HTERT RPE-1 (cell line): ENCODE results near the gene POLR2M.

Source experiments
- in situ Hi-C: fragments of 300-500 bp; cut with MboI; formaldehyde crosslinking; loops from 4 replicates; pipeline ENCODE4 v1.14.3; 2020; ENCODE audit warnings: low sequenced_read_pairs

The POLR2M gene

GRCh38 chr15:57736591-57736990 lies 30.1 kb downstream of the POLR2M start:
- in situ Hi-C loops = no loop called here

- in situ Hi-C loops = no loop called here
Measured at GRCh38 chr15:57738734-57739237, 32.3 kb downstream of the POLR2M start.

- in situ Hi-C loops = no loop called here
Measured at GRCh38 chr15:57740048-57740447, 33.5 kb downstream of the POLR2M start.

DNA sequence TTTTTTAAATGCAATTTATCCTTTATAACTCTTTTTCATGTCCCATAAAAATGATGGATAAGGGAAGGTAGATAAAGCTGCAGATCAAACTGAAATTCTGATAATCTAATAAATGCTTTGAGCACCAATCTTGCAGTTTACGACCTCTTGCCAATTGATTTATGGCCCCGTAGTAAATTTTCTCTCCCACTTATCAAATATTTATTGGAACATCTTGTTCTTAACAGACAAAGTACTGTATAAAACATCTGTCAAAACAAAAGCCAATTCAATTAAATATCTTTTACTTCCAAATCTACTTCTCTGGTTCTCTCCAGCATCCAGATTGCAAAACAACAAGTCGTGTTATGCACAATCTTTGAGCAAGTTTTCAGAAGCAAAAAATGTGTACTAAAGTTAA lies 34.6 kb downstream of the POLR2M start:
- in situ Hi-C loops = no loop called here

DNA sequence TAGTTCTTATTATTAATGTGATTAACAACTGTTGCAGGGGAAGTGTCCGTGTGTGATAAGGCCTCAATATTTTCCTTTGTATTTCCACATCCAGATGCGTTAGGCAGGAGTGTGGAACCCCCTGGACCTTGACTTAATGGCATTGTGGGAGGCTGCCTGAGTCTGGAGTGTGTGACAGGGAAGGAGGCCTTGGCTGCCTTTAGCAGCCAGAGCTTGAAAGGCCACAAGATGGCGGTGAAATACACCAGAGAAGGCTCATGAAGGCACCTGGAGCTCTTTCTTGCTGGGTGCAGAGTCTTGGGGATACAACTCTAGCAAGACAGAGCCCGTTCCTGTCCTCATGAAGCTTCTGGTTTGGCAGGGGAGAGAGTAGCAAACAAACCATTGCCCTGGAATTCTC lies 36.9 kb downstream of the POLR2M start:
- in situ Hi-C loops = no loop called here

- in situ Hi-C loops = no loop called here
Measured at GRCh38 chr15:57746786-57747185, 40.3 kb downstream of the POLR2M start.

GRCh38 chr15:57747206-57747896 lies 40.8 kb downstream of the POLR2M start:
- in situ Hi-C loops = no loop called here

DNA sequence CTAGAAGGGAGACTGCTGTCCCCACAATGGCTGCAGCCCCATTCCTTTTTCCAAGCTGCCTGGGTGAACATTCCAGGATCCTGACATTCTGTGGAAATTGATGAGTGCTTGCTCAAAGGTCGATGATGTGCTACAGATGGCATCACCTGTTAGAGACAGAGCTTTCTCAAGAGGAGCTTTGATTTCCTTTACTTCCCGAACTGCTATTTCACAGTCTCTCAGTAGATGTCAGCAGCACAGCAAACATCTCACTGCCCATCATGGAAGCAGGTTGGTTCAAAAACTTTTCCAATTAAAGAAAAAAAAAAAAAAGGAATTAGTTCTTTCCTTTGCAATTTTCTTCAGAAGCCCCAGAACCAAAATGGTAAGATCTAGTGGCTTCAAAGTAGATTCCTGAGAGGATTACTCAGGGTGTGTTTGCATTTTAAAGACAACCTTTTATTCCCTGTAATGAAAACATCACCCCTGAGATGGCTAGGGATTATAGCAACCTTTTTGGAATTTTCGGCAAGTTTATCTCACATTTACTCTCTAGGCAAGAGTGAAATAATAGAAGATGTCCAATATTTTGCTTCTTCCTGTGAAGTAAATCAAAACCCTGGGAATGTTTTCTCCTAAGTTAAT lies 44.8 kb downstream of the POLR2M start:
- in situ Hi-C loops = no loop called here

DNA sequence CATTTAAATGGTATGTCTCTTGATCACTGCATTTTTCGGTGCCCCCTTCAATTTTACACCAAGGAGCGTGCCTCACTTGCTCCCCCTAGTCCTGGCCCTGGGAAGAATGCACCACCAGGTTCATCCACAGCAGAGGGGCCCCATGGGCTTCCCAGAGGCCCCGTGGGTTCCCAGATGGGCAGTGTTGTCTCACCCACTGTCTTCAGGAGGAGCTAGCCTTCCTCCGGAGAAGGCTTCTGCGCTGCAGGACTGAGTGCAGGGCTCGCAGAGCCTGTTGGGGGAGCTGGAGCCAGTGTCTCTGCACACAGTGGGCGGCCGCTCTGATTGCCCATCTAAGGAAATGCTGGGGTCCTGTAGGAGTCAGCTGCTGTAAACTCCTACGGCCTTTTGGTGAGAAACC lies 45.9 kb downstream of the POLR2M start:
- in situ Hi-C loops = no loop called here

DNA sequence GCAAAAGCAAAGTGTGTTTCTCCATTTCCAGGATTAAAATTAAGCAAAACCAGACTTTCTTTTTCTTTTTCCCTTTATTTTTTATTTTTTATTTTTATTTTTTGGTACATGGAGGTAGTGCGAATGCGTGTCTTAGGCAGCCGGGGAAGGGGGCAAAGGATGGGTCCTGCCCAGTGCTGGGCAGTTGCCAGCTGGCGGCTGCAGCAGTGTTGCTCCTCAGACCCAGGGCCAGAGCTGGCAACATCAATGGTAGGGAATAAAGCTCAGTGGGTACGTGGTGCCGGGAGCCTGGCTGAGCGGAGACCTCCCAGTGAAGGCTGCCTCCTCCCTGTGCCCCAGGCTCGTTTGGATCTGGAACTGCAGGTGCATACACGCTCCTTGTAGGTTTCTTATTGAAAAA lies 46.3 kb downstream of the POLR2M start:
- in situ Hi-C loops = no loop called here

DNA sequence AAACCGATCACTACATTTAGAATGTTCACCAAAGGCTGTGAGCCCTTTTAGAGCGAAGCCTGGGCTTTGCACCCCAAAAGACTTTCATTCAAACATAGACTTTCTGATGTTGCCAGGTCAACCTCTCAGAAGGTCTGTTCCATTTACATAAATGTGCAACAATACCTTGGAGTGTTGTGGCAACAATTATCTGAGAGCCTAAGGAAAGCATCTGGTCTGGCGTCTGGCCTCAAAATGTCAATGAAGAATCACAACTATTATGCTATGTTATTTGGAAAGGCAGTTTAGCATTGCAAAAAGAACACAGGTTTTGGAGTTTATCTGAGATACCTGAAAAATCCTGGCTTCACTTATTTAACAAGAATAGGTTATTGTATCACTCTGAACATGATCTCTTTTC lies 50.0 kb downstream of the POLR2M start:
- in situ Hi-C loops = no loop called here

DNA sequence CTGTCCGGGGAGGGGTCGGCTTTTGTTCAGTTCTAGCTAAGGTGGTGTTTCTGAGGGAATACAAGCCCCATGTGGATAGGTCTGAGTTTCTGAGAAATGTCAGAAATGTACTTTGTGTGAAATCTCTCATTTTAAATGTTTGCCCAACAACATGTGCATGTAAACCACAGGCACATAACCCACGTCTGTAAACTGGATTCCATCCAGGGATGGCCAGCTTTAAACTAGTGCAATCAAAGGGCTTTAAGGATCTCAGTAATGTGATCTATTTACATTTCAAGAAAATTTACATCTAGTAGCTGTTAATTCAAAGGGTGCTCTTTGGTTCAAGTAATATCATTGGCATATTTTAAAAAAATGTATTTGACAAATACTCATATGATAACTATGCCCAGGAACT lies 52.0 kb downstream of the POLR2M start:
- in situ Hi-C loops = no loop called here

GRCh38 chr15:57761562-57761961 lies 55.0 kb downstream of the POLR2M start:
- in situ Hi-C loops = no loop called here

DNA sequence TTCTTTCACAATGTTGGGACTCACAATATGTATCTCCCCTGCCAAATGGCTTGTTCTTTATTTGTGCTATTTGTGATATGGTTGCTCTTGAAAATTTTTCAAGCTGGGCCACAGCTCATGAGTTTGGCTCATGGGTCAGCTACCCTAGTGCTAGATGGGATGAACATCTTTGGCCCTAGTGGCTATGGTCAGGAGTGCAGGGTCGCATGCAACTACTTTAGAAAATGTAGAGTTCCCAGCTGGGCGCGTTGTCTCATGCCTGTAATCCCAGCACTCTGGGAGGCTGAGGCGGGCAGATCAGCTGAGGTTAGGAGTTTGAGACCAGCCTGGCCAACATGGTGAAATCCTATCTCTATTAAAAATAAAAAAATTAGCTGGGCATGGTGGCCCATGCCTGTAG lies 55.8 kb downstream of the POLR2M start:
- in situ Hi-C loops = no loop called here

GRCh38 chr15:57763176-57763964 lies 56.9 kb downstream of the POLR2M start:
- in situ Hi-C loops = no loop called here
